Spinal cord (tissue), 10 donors: Measurements from ENCODE around the gene RNF167. TPM values are rescaled to one million over a fixed set of nuclear protein-coding genes. Genes with fewer than 3 reads are reported as not detected.

Source experiments
- DNase-seq, 6 donors: peaks; one replicate each; pipeline versions ENCODE4 v3.0.0 to v3.0.0-alpha.2; 2013 to 2015; ENCODE audit warnings: low spot score in 6 of 6, low read depth in 4 of 6
- H3K27ac ChIP-seq: one replicate; pipeline ENCODE4 v1.5.1; 2013; ENCODE audit warnings: low read depth, low read length, control low read depth
- H3K27me3 ChIP-seq: one replicate; pipeline ENCODE4 v1.6.1; 2013; ENCODE audit warnings: low read length; ENCODE audit not compliant: control insufficient read depth, insufficient read depth
- H3K36me3 ChIP-seq: one replicate; pipeline ENCODE4 v1.6.1; 2013; ENCODE audit warnings: low read length; ENCODE audit not compliant: control insufficient read depth, insufficient read depth
- H3K4me1 ChIP-seq: one replicate; pipeline ENCODE4 v1.6.1; 2013; ENCODE audit warnings: low read length; ENCODE audit not compliant: control insufficient read depth, insufficient read depth
- H3K4me3 ChIP-seq: one replicate; pipeline ENCODE4 v1.5.1; 2013; ENCODE audit warnings: low read depth, low read length, control low read depth
- H3K9me3 ChIP-seq: one replicate; pipeline ENCODE4 v1.6.1; 2013; ENCODE audit warnings: low read length; ENCODE audit not compliant: control insufficient read depth, insufficient read depth
- WGBS: methylation state at CpG from one replicate; pipeline ENCODE4 v1.1.5; 2013; ENCODE audit warnings: missing lambda C conversion rate; ENCODE audit not compliant: insufficient coverage; 5-methylcytosine and 5-hydroxymethylcytosine counted together
- polyA plus RNA-seq, 2 donors: library from polyadenylated mRNA; unstranded; fragments of 120-200 nt; gene quantifications; one replicate each; pipeline ENCODE4 v1.2.1, GENCODE V29; 2013; ENCODE audit not compliant: insufficient read length in 2 of 2
- total RNA-seq, 2 donors: library from RNA; depleted of rRNA in 1 of 2; stranded (reverse); fragments of 120-200 nt in 1 of 2; fragments of >200 nt in 1 of 2; gene quantifications; one replicate each; pipeline versions ENCODE4 v1.2.3 to v1.2.4, GENCODE V29; 2013 to 2014
- donor health status: healthy.

Gene RNF167
- total and polyA plus RNA-seq, 4 donors, result 23.5 to 133 (median 92.6) TPM

DNA sequence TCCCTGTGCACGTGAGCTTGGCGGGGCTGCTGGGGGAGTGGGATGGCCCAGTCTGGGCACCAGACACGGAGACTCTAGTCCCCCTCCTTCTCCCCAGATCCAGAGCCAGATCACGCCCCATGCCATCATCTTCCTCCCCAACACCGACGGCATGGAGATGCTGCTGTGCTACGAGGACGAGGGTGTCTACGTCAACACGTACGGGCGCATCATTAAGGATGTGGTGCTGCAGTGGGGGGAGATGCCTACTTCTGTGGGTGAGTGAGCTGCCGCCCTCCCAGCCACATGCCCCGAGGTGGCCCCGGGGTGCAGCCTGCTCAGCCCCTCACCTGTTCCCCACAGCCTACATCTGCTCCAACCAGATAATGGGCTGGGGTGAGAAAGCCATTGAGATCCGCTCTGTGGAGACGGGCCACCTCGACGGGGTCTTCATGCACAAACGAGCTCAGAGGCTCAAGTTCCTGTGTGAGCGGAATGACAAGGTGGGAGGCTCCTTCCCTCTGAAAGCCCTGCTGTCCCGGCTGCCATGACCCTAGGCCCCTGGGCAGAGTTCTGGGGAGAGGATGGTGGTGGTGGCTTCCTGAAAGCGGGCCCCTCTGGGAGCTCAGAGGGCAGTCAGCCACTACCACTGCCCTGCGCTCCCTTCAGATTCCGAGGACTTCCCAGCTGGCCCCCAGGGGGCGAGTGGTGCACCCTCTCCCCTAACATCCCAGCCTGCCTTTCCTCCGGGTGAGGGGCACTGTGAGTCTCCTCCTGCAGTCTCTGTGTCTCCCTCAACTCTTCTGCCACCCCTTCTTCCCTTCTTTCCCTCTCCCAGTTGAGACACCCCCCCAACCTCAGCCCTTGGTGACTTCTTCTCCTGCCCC is 43.5 kb upstream of the RNF167 start:
- no peaks in the 10 kb centered on the region for H3K9me3 ChIP-seq
- H3K27me3 ChIP-seq, result peaks cover 34% of the 10 kb centered on the region
- DNase-seq, result no peak
- H3K36me3 ChIP-seq, result peaks cover 90% of the 10 kb centered on the region
- 85% methylated on average over 13 of the region's 27 CpGs for WGBS
- peaks cover 34% of the 10 kb centered on the region for H3K4me1 ChIP-seq
- no peak overlapping the region for H3K27ac ChIP-seq
- H3K4me3 ChIP-seq, result no peak overlapping the region

DNA sequence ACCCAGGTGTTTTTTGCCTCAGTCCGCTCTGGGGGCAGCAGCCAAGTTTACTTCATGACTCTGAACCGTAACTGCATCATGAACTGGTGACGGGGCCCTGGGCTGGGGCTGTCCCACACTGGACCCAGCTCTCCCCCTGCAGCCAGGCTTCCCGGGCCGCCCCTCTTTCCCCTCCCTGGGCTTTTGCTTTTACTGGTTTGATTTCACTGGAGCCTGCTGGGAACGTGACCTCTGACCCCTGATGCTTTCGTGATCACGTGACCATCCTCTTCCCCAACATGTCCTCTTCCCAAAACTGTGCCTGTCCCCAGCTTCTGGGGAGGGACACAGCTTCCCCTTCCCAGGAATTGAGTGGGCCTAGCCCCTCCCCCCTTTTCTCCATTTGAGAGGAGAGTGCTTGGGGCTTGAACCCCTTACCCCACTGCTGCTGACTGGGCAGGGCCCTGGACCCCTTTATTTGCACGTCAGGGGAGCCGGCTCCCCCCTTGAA is 42.8 kb upstream of the RNF167 start:
- Histone ChIP-seq H3K4me3 (no peak overlapping the region), H3K4me1 (peaks cover 41% of the 10 kb centered on the region), H3K36me3 (peaks cover 87% of the 10 kb centered on the region), H3K27ac (no peak overlapping the region), H3K9me3 (no peaks in the 10 kb centered on the region), H3K27me3 (peaks cover 37% of the 10 kb centered on the region)
- 79% methylated on average over 8 of the region's 10 CpGs for WGBS
- DNase-seq, result no peak

DNA sequence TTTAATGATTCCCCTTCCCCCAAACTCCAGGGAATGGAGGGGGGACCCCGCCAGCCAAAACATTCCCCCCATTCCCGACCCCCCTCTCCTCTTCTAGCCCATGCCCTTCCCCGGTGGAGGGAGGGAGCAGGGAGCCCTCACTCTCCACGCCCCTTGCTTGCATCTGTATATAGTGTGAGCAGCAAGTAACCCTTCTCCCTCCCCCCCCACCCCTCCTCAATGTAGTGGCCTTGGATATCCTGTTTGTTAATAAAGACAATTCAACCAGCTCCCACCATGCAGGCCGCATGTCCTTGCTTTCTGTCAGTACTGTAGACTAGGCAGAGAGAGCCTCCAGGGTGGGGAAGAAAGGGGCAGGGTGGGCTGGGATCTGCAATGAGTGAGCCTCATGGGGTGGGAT is 42.3 kb upstream of the RNF167 start:
- DNase-seq, result no peak
- Histone ChIP-seq H3K4me1 (peaks cover 46% of the 10 kb centered on the region), H3K36me3 (peaks cover 82% of the 10 kb centered on the region), H3K9me3 (no peaks in the 10 kb centered on the region), H3K4me3 (no peak overlapping the region), H3K27me3 (peaks cover 37% of the 10 kb centered on the region), H3K27ac (no peak overlapping the region)
- no CpG with 5 or more reads among the region's 5 CpGs for WGBS

DNA sequence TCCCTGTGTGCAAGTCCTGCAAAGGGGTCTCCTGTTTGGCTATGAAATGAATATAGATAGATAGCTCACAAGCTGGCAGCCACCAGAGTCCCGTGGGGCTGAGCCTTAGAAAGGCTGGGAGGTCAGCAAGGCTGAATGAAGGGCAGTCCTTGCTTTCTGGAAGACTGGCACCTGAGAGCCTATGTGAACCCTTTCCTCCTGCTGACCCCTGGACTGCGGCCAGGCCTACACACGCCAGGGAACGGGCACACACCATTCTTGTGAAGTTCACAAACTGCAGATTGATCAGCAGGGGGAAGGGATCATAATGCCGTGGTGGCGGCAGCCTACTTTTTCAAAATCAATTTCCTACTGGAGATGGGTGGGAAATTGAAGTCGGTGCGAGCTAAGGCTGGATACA is 41.7 kb upstream of the RNF167 start:
- peaks cover 76% of the 10 kb centered on the region for H3K36me3 ChIP-seq

DNA sequence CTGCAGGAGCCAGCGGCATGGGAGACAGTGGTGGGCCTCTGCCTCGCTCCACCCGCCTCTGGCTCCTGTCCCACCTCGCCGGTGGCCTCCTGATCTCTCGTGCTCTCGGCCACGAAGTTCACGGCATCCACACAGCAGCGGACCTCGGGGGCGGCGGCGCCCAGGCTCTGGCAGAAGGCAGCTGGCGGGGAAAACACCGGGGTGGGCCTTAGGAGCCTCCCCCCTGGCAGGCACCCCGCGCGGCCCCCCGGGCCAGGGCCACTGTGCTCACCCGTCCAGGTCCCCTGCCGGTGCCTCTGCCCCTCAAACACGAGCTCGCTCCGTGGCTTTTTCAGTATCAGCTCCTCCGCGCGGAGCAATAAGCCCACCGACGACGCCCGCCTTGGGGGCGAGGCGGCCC is 41.1 kb upstream of the RNF167 start:
- Histone ChIP-seq H3K4me3 (no peak overlapping the region), H3K27me3 (peaks cover 39% of the 10 kb centered on the region), H3K27ac (no peak overlapping the region), H3K9me3 (no peaks in the 10 kb centered on the region), H3K36me3 (peaks cover 70% of the 10 kb centered on the region), H3K4me1 (peaks cover 52% of the 10 kb centered on the region)
- no peak for DNase-seq
- 21% methylated on average over 34 of the region's 34 CpGs for WGBS

More for the DNA sequence above, 41.7 kb upstream of the RNF167 start:
- no peaks in the 10 kb centered on the region for H3K9me3 ChIP-seq
- H3K27ac ChIP-seq, result no peak overlapping the region
- peaks cover 52% of the 10 kb centered on the region for H3K4me1 ChIP-seq
- 75% methylated on average over 3 of the region's 8 CpGs for WGBS
- peaks cover 39% of the 10 kb centered on the region for H3K27me3 ChIP-seq
- no peak for DNase-seq
- no peak overlapping the region for H3K4me3 ChIP-seq

DNA sequence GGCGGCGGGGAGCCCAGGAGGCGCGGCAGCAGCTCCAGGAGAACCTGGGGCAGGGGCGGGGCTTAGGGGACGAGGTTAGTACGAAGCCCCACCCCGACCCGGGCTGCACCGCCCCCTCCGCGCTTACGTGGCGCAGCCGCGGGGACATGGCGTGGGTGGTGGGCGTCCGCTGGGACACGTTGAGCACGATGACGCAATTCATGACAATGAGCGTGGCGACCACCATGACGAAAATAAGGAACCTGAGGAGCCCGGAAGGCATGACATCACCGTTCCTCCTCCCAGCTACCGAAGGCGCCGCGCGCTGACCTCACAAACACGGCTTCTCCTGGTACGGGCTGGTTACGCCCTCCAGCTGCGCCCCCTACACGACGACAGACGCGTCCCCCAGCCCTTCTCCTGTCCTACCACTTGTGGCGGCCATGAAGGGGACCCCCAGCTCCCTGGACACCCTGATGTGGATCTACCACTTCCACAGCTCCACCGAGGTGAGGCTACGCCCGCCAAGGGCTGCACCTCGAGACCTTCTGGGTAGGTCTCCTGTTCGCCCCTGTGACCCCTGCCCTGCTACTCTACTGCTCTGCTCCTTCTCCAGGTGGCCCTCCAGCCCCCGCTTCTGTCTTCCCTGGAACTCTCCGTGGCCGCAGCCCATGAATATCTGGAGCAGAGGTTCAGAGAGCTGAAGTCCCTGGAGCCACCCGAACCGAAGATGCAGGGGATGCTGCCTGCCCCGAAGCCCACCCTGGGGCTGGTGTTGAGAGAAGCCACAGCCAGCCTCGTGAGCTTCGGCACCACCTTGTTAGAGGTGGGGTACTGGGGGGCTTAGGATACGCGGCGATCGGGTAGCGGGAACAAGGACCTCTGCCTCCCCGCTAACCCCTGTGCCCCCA is 40.5 kb upstream of the RNF167 start, which contains the start of gene C17orf107:
TSS of gene C17orf107 (plus strand) at position 196 of the 890 bp plus-strand sequence. CDS start at position 423, 227 bp downstream.
- Histone ChIP-seq H3K27ac (no peak within 1 kb of the TSS), H3K4me1 (peaks cover 52% of the 10 kb centered on the region), H3K27me3 (peaks cover 41% of the 10 kb centered on the region), H3K4me3 (peak within 1 kb of the TSS; percentile 40), H3K9me3 (no peaks in the 10 kb centered on the region), H3K36me3 (peaks cover 64% of the 10 kb centered on the region)
- DNase-seq, result peak in 3 of 6 donors; percentile 45 to 90 (median 87)
- WGBS, result 13% methylated on average over 52 of the region's 60 CpGs

DNA sequence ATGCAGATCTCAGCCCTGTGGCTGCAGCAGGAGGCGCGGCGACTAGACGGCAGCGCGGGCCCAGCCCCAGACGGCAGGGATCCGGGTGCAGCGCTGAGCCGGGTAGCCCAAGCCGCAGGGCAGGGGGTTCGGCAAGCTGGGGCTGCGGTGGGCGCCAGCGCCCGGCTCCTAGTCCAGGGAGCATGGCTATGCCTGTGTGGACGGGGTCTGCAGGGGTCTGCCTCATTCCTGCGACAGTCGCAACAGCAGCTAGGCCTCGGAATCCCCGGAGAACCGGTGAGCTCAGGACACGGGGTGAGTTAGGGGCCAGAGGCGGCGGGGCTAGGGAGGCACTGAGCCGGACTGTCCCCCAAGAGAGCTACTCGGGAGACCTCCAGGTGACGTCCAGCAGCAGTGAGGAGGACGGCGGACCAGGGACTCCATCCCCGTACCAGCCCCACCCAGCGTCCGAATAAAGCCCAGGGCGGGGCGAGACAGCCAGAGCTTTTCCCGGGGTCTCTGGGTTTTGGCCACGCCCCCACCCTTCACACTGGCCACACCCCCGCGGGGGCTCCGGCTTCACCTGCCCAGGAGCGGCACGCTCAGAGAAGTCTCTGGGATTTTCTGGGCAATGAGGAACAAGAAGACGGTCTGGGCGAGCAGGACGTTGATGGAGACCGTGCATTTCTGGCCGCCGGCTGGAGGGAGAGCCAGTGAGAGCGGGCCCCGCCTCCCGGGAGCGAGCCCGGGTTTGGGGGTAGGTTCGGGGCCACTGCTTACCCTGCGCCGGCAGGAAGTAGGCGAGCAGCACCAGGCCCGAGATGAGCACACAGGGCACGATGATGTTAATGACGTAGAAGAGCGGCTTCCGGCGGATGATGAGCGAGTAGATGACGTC is 39.6 kb upstream of the RNF167 start:
- Histone ChIP-seq H3K27ac (no peak overlapping the region), H3K4me1 (peaks cover 52% of the 10 kb centered on the region), H3K36me3 (peaks cover 55% of the 10 kb centered on the region), H3K27me3 (peaks cover 41% of the 10 kb centered on the region), H3K4me3 (peak overlapping the region; percentile 40), H3K9me3 (no peaks in the 10 kb centered on the region)
- WGBS, result 15% methylated on average over 63 of the region's 65 CpGs
- peak in 2 of 6 donors; percentile 38 to 79 for DNase-seq

DNA sequence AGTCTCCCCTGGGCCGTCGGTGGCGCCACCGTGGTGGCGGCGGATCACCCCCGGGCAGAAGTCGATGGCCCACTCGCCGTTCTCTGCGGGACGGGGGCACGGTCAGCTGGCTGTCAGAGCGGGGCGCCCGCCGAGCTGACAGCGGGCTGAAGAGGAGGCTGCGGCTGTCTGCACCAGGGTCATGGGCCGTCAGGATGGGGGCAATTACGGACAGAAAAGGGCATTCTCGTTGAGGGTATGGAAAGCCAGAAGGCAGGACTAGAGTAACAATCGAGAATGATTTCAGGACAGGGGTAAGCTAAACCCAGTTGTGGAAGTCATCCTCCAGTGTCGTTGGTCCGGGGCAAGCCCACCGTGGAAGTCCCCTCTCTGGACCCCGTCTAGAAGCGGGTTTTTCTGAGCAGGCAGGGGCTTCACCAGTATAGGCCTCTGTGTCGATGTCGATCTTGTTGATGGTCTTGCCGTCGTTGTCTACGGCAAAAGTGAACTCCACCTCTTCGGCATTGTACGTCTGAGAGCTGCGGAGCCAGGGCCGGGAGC is 38.9 kb upstream of the RNF167 start:
- Histone ChIP-seq H3K9me3 (no peaks in the 10 kb centered on the region), H3K36me3 (peaks cover 48% of the 10 kb centered on the region), H3K27ac (no peak overlapping the region), H3K27me3 (peaks cover 41% of the 10 kb centered on the region), H3K4me3 (peak overlapping the region; percentile 5), H3K4me1 (peaks cover 52% of the 10 kb centered on the region)
- DNase-seq, result no peak
- 41% methylated on average over 37 of the region's 37 CpGs for WGBS
